22Rv1 (cell line): Measurements from ENCODE around the gene FAXC.
"Not testable (repeated sequence)": the region's sequence is repeated elsewhere in the genome, so short reads cannot be mapped to it uniquely, and the experiment has no call there.

ENCODE experiments used
- H3K27ac ChIP-seq: fragments of 450-650 bp; 2 replicates; pipeline ENCODE4 v1.5.1; 2017
- CTCF ChIP-seq: fragments of 450-650 bp; IDR thresholded peaks from 2 replicates; pipeline ENCODE4 v1.5.1; 2017; ENCODE audit warnings: mild to moderate bottlenecking
- ZFX ChIP-seq: fragments of 450-650 bp; IDR thresholded peaks from 2 replicates; pipeline ENCODE4 v1.6.1; 2017; ENCODE audit warnings: antibody characterized with exemption, borderline replicate concordance

The FAXC gene

DNA sequence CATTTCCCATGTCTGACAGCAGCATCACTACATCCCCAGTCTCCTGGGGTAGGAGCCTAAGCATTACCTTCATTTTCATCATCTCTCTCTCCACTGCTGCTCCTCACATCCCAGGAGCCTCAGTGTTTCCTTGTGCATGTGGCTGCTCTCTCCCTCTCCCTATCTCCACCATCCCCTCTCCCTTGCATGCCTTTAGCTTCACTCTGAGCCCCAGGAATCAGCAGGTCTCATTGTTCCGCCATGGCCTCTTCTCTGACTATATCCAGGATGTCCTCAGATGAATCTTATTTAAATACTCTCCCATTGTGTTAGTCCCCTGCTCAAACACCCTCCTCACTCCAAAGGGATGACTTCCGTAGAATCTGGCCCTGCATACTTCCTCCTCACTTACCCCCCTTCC is 79.4 kb downstream of the FAXC start:
- no peak overlapping the region for H3K27ac ChIP-seq
- TF ChIP-seq CTCF (no peak), ZFX (no peak)

GRCh38 chr6:99269207-99269606 is 80.3 kb downstream of the FAXC start:
- TF ChIP-seq ZFX (no peak), CTCF (no peak)
- H3K27ac ChIP-seq: no peak overlapping the region

DNA sequence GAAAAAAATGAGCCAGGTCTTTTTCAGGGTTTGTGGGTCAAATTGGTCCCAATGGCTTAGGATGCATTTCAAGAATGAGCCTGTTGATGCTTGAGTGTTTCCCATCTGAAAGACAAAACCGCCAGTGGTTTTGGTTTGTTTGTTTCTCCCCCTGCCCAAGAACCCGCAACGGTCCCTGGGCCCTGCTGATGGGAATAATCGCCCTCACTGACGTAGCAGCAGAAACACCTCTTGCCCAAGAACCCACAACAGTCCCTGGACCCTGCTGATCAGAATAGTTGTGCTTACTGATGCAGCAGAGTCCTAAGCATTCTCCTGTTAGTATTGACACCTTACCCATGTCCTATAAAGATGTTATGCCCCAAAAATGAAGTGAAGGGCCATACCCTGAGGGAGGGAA is 82.5 kb downstream of the FAXC start:
- H3K27ac ChIP-seq: not testable (repeated sequence)

DNA sequence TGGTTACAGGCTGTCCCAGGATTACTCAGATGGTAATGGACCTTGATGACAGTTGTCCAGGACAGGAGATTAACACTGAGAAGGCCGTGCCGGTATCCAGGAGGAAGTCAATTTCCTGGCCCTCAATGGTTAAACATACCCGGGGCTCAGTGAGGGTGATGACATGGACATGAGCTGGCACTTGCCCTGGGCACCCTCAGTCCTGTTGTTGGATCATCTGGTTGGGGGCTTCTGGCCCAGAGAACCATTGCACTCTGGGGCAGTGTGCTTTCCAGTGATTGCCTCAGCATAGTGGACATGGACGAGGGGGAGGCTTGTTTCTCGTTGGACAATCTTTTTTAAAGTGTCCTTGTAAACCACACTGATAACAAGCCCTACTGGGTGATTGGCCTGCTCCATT is 84.0 kb downstream of the FAXC start:
- H3K27ac ChIP-seq: not testable (repeated sequence)

- H3K27ac ChIP-seq: no peak overlapping the region
Measured at GRCh38 chr6:99254616-99255550, 94.6 kb downstream of the FAXC start.

GRCh38 chr6:99253271-99253670 is 96.2 kb downstream of the FAXC start:
- TF ChIP-seq CTCF: no peak
- no peak for TF ChIP-seq ZFX

More at GRCh38 chr6:99254616-99255550, 94.6 kb downstream of the FAXC start:
- TF ChIP-seq ZFX (no peak), CTCF (no peak)

GRCh38 chr6:99252421-99252820 is 97.1 kb downstream of the FAXC start:
- H3K27ac ChIP-seq: no peak overlapping the region
- TF ChIP-seq ZFX (no peak), CTCF (no peak)

More at GRCh38 chr6:99253271-99253670, 96.2 kb downstream of the FAXC start:
- no peak overlapping the region for H3K27ac ChIP-seq

GRCh38 chr6:99250476-99250875 is 99.0 kb downstream of the FAXC start:
- TF ChIP-seq CTCF: no peak
- no peak for TF ChIP-seq ZFX
- H3K27ac ChIP-seq: no peak overlapping the region
